Measurements from ENCODE around the gene PEAK1.

- TF ChIP-seq POLR2A (IDR thresholded peaks at IDR 0.05; ENCODE audit: low read length) (no peak), GATA1 (IDR thresholded peaks at IDR 0.05; ENCODE audit: low read depth, low read length) (no peak)
These were observed 292.3 kb downstream of the PEAK1 start for GRCh38 chr15:77127626-77128025.

Measured in erythroblast (primary cell).